ENCODE measurements around the gene FRMPD1. TPM values are rescaled to one million over a fixed set of nuclear protein-coding genes. Genes with fewer than 3 reads are reported as not detected.

FRMPD1 gene
- total RNA-seq, 1 donor, result not detected

GRCh38 chr9:37790096-37790495, 139.3 kb downstream of the FRMPD1 start:
- H3K4me2 ChIP-seq (ENCODE audit: insufficient read depth, low read length), result no peak overlapping the region
- no peaks in the 10 kb centered on the region for H3K27me3 ChIP-seq (ENCODE audit: insufficient read depth, low read length)
- TF ChIP-seq, protein P1, sequence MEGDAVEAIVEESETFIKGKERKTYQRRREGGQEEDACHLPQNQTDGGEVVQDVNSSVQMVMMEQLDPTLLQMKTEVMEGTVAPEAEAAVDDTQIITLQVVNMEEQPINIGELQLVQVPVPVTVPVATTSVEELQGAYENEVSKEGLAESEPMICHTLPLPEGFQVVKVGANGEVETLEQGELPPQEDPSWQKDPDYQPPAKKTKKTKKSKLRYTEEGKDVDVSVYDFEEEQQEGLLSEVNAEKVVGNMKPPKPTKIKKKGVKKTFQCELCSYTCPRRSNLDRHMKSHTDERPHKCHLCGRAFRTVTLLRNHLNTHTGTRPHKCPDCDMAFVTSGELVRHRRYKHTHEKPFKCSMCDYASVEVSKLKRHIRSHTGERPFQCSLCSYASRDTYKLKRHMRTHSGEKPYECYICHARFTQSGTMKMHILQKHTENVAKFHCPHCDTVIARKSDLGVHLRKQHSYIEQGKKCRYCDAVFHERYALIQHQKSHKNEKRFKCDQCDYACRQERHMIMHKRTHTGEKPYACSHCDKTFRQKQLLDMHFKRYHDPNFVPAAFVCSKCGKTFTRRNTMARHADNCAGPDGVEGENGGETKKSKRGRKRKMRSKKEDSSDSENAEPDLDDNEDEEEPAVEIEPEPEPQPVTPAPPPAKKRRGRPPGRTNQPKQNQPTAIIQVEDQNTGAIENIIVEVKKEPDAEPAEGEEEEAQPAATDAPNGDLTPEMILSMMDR (IDR thresholded peaks at IDR 0.05; ENCODE audit: extremely low read depth, low read depth, low read length), result no peak
- H3K4me3 ChIP-seq (ENCODE audit: insufficient read depth, low read length), result no peak overlapping the region
- H3K79me2 ChIP-seq (ENCODE audit: insufficient read depth, low read length), result peaks cover under 1% of the 10 kb centered on the region
- H4K20me1 ChIP-seq (ENCODE audit: insufficient read depth, low read length), result no peaks in the 10 kb centered on the region
- H3K27ac ChIP-seq (ENCODE audit: low read depth, low read length), result no peak overlapping the region
- no peak for DNase-seq (ENCODE audit: insufficient read length, low spot score, missing footprints)
- peaks cover 4% of the 10 kb centered on the region for H3K36me3 ChIP-seq (ENCODE audit: insufficient read depth, low read length)
- no peaks in the 10 kb centered on the region for H3K9me3 ChIP-seq (ENCODE audit: low read depth, low read length)
- peaks cover 2% of the 10 kb centered on the region for H3K4me1 ChIP-seq (ENCODE audit: insufficient read depth, low read length)
- H2AFZ ChIP-seq (ENCODE audit: low read length), result no peak overlapping the region

DNA sequence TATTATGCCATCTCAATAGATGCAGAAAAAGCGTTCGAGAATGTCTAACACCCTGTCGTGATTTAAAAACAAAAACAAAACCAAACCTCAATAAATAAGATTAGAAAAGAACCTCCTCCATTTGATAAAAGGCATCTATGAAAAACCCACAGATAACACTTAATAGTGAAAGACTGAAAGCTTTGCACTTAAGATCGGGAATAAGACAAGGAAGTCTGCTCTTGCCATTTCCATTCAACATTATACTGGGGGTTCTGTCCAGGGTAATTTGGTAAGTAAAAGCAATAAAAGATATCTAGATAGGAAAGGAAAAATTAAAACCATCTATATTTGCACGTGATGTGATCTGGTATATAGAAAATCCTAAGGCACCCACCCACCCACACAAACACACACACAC, 141.4 kb downstream of the FRMPD1 start:
- H3K4me1 ChIP-seq (ENCODE audit: insufficient read depth, low read length), result no peaks in the 10 kb centered on the region
- H2AFZ ChIP-seq (ENCODE audit: low read length), result no peak overlapping the region
- no peak overlapping the region for H3K4me3 ChIP-seq (ENCODE audit: insufficient read depth, low read length)
- peaks cover 4% of the 10 kb centered on the region for H3K36me3 ChIP-seq (ENCODE audit: insufficient read depth, low read length)
- no peak overlapping the region for H3K4me2 ChIP-seq (ENCODE audit: insufficient read depth, low read length)
- H4K20me1 ChIP-seq (ENCODE audit: insufficient read depth, low read length), result no peaks in the 10 kb centered on the region
- no peaks in the 10 kb centered on the region for H3K27me3 ChIP-seq (ENCODE audit: insufficient read depth, low read length)
- TF ChIP-seq, protein P1 (IDR thresholded peaks at IDR 0.05; ENCODE audit: extremely low read depth, low read depth, low read length), result no peak
- no peak for DNase-seq (ENCODE audit: insufficient read length, low spot score, missing footprints)
- no peaks in the 10 kb centered on the region for H3K79me2 ChIP-seq (ENCODE audit: insufficient read depth, low read length)
- no peaks in the 10 kb centered on the region for H3K9me3 ChIP-seq (ENCODE audit: low read depth, low read length)
- no peak overlapping the region for H3K27ac ChIP-seq (ENCODE audit: low read depth, low read length)

GRCh38 chr9:37796232-37796631, 145.5 kb downstream of the FRMPD1 start:
- no peak overlapping the region for H3K4me2 ChIP-seq (ENCODE audit: insufficient read depth, low read length)
- H3K9me3 ChIP-seq (ENCODE audit: low read depth, low read length), result no peaks in the 10 kb centered on the region
- DNase-seq (ENCODE audit: insufficient read length, low spot score, missing footprints), result no peak
- H3K4me1 ChIP-seq (ENCODE audit: insufficient read depth, low read length), result peaks cover 4% of the 10 kb centered on the region
- no peak overlapping the region for H2AFZ ChIP-seq (ENCODE audit: low read length)
- TF ChIP-seq, protein P1 (IDR thresholded peaks at IDR 0.05; ENCODE audit: extremely low read depth, low read depth, low read length), result no peak
- no peak overlapping the region for H3K4me3 ChIP-seq (ENCODE audit: insufficient read depth, low read length)
- H3K79me2 ChIP-seq (ENCODE audit: insufficient read depth, low read length), result peaks cover 9% of the 10 kb centered on the region
- no peak overlapping the region for H3K27ac ChIP-seq (ENCODE audit: low read depth, low read length)
- no peaks in the 10 kb centered on the region for H4K20me1 ChIP-seq (ENCODE audit: insufficient read depth, low read length)
- no peaks in the 10 kb centered on the region for H3K36me3 ChIP-seq (ENCODE audit: insufficient read depth, low read length)
- H3K27me3 ChIP-seq (ENCODE audit: insufficient read depth, low read length), result no peaks in the 10 kb centered on the region

Other genes with a start within 250 kb of the FRMPD1 start
- 149 and 165 TPM in 2 replicates for gene GRHPR, start 228.3 kb upstream of the FRMPD1 start, total RNA-seq
- gene ZBTB5, start 185.5 kb upstream of the FRMPD1 start, total RNA-seq, result 10.9 and 11.6 TPM in 2 replicates
- gene POLR1E, start 165.0 kb upstream of the FRMPD1 start, total RNA-seq, result 25.3 and 33.3 TPM in 2 replicates
- 27.7 and 28.6 TPM in 2 replicates for gene FBXO10, start 74.6 kb upstream of the FRMPD1 start, total RNA-seq
- 69.5 and 72.4 TPM in 2 replicates for gene TOMM5, start 58.4 kb upstream of the FRMPD1 start, total RNA-seq
- 2.9 and 3.3 TPM in 2 replicates for gene TRMT10B, start 102.9 kb downstream of the FRMPD1 start, total RNA-seq
- 24.6 and 39.8 TPM in 2 replicates for gene EXOSC3, start 134.1 kb downstream of the FRMPD1 start, total RNA-seq
- gene DCAF10, start 149.8 kb downstream of the FRMPD1 start, total RNA-seq, result 28.6 and 30.4 TPM in 2 replicates

Measured in osteoblast (primary cell).